K562 (cell line): ENCODE data around the gene KCNJ4. TPM values are rescaled to one million over a fixed set of nuclear protein-coding genes. Genes with fewer than 3 reads are reported as not detected.

Source experiments
- ATAC-seq: fragments of 200-7000 bp; cut with Tn5 transposase; 3 replicates; pipeline ENCODE4 v1.9.1; 2020; ENCODE audit warnings: moderate library complexity
- BruUV-seq: library from RNA; stranded (reverse); fragments of 400-500 nt; replicated peaks from 2 replicates; lab custom pipeline; 2021; lab: Mats Ljungman, UMichigan
- CTCF ChIA-PET: fragments of 300-600 bp; formaldehyde crosslinking; extraction: SDS; loops from one replicate; lab custom pipeline; 2021; ENCODE audit warnings: low intra/inter-chr PET ratio; lab: Yijun Ruan, JAX
- POLR2A ChIA-PET: fragments of 300-600, 350-650 bp; sonication (Branson Sonifier 250); formaldehyde crosslinking; extraction: SDS; loops from one replicate; lab custom pipeline; 2021; ENCODE audit warnings: antibody characterized with exemption, inconsistent platforms; lab: Yijun Ruan, JAX
- DNase-seq, 4 experiments: peaks; one replicate each; pipeline versions ENCODE4 v3.0.0 to v3.0.0-alpha.2; 2011 to 2018; ENCODE audit warnings: low spot score in 3 of 4, mixed read lengths in 3 of 4; ENCODE audit errors: extremely low read depth in 1 of 4
- FAIRE-seq: peaks from 2 replicates; lab custom pipeline; 2011; peaks lifted over from hg19 to GRCh38; lab: Jason Lieb, UNC
- H2AFZ ChIP-seq: 2 replicates; pipeline ENCODE4 v1.6.0; 2011; ENCODE audit warnings: low read depth, low read length, control low read depth, inconsistent platforms
- H3K27ac ChIP-seq: fragments of 200-600 bp; 3 replicates; pipeline ENCODE4 v1.8.0; 2011; ENCODE audit warnings: low read depth, mild to moderate bottlenecking, control low read depth, inconsistent platforms, low read length, moderate library complexity, mixed read lengths; ENCODE audit errors: extremely low read depth
- H3K27me3 ChIP-seq, 2 experiments: fragments of 300-600 bp in 1 of 2; 2 replicates in 1 of 2; 3 replicates in 1 of 2; pipeline versions ENCODE4 v1.6.0 to v1.8.0; 2011; ENCODE audit warnings: inconsistent platforms in 2 of 2, low read length in 2 of 2, mild to moderate bottlenecking in 1 of 2, mixed read lengths in 1 of 2, moderate library complexity in 1 of 2; ENCODE audit not compliant: control insufficient read depth in 2 of 2, insufficient read depth in 2 of 2
- H3K36me3 ChIP-seq: fragments of 300-600 bp; 3 replicates; pipeline ENCODE4 v1.8.0; 2011; ENCODE audit warnings: mild to moderate bottlenecking, low read length, inconsistent platforms; ENCODE audit not compliant: control insufficient read depth, insufficient read depth
- H3K4me1 ChIP-seq, 2 experiments: fragments of 200-600 bp in 1 of 2; replicated peaks in 1 of 2; 2 replicates in 1 of 2; 3 replicates in 1 of 2; pipeline versions ENCODE4 v1.5.1 to v1.8.0; 2011; ENCODE audit warnings: inconsistent platforms in 2 of 2, low read length in 2 of 2, mild to moderate bottlenecking in 1 of 2, mixed read lengths in 1 of 2, moderate library complexity in 1 of 2; ENCODE audit not compliant: control insufficient read depth in 2 of 2, insufficient read depth in 2 of 2
- H3K4me2 ChIP-seq: 2 replicates; pipeline ENCODE4 v1.6.1; 2011; ENCODE audit warnings: low read length, control low read depth, inconsistent platforms, mixed read lengths; ENCODE audit not compliant: insufficient read depth
- H3K4me3 ChIP-seq: fragments of 200-600 bp; sonication (generic), shearing (Covaris generic); 2 replicates; pipeline ENCODE4 v1.5.1; 2016; ENCODE audit warnings: control low read depth, inconsistent platforms
- H3K79me2 ChIP-seq: fragments of 200-600 bp; 3 replicates; pipeline ENCODE4 v1.8.0; 2011; ENCODE audit warnings: low read length, inconsistent platforms; ENCODE audit not compliant: control insufficient read depth, insufficient read depth
- H3K9ac ChIP-seq, 2 experiments: 2 replicates each; pipeline versions ENCODE4 v1.6.0 to v1.6.1; 2011; ENCODE audit warnings: low read depth in 2 of 2, low read length in 2 of 2, control low read depth in 1 of 2, inconsistent platforms in 1 of 2, mild to moderate bottlenecking in 1 of 2, mixed read lengths in 1 of 2; ENCODE audit not compliant: insufficient read depth in 1 of 2
- H3K9me1 ChIP-seq: one replicate; pipeline ENCODE4 v1.6.0; 2011; ENCODE audit warnings: inconsistent platforms, mild to moderate bottlenecking, low read length, moderate library complexity; ENCODE audit not compliant: control insufficient read depth, insufficient read depth
- H3K9me3 ChIP-seq: replicated peaks from 2 replicates; pipeline ENCODE4 v1.5.1; 2011; ENCODE audit warnings: low read depth, low read length, inconsistent platforms; ENCODE audit not compliant: control insufficient read depth, insufficient read depth
- H4K20me1 ChIP-seq: replicated peaks from 2 replicates; pipeline ENCODE4 v1.6.1; 2011; ENCODE audit warnings: low read length, inconsistent platforms, mixed read lengths; ENCODE audit not compliant: control insufficient read depth, insufficient read depth
- CBX5 ChIP-seq: IDR thresholded peaks from 2 replicates; pipeline ENCODE4 v1.6.1; 2014; ENCODE audit warnings: low read depth, borderline replicate concordance
- CREBBP ChIP-seq: IDR thresholded peaks from one replicate; pipeline ENCODE4 v1.6.1; 2012; ENCODE audit warnings: low read depth, mild to moderate bottlenecking, control low read depth, inconsistent platforms, low read length
- DPF2 ChIP-seq: fragments of 450-650 bp; IDR thresholded peaks from 2 replicates; pipeline ENCODE4 v1.6.1; 2016
- HDAC8 ChIP-seq: fragments of 450-650 bp; IDR thresholded peaks from 2 replicates; pipeline ENCODE4 v1.6.1; 2016; ENCODE audit warnings: mild to moderate bottlenecking, missing genetic modification characterization, moderate library complexity, missing compliant biosample characterization
- HNRNPLL ChIP-seq: fragments of 200-400 bp; formaldehyde crosslinking; IDR thresholded peaks from 2 replicates; pipeline ENCODE4 v1.6.1; 2017; ENCODE audit warnings: low read length, low read depth, mild to moderate bottlenecking; ENCODE audit not compliant: poor library complexity, severe bottlenecking
- ZNF696 ChIP-seq: fragments of 250-450 bp; sonication (Bioruptor Pico); conservative IDR thresholded peaks from 2 replicates; pipeline ENCODE4 v1.4.0; 2020; ENCODE audit warnings: mild to moderate bottlenecking, moderate library complexity
- WGBS: fragments of 100-300 bp; shearing (Covaris generic); methylation state at CpG from one replicate; pipeline ENCODE4 v1.1.6; 2016; ENCODE audit warnings: low coverage, mixed read lengths; ENCODE audit not compliant: insufficient coverage; ENCODE audit errors: missing lambda C conversion rate; 5-methylcytosine and 5-hydroxymethylcytosine counted together
- in situ Hi-C: fragments of 300-500 bp; cut with MboI; formaldehyde crosslinking; loops from 4 replicates; pipeline ENCODE4 v1.15.0; 2018; ENCODE audit warnings: inconsistent platforms, mixed read lengths
- intact Hi-C: fragments of 100-400 bp; cut with micrococcal nuclease; formaldehyde crosslinking; loops from 2 replicates; pipeline ENCODE4 v1.14.2; 2022
- polyA plus RNA-seq, 8 experiments: library from polyadenylated mRNA; depleted of rRNA in 4 of 8; stranded (reverse) in 5 of 8; unstranded in 3 of 8; fragments of >200 nt; fragmentation: Nextera tagmentation in 2 of 8; fragmentation: Illumina TruSeq in 1 of 8; extraction: Ambion mirVana in 2 of 8; extraction: Trizol in 1 of 8; gene quantifications; 2 replicates each; pipeline versions ENCODE4 v1.2.1 to v1.2.3, GENCODE V29; 2011 to 2014; ENCODE audit warnings: inconsistent platforms in 1 of 8, missing spikeins in 1 of 8
- total RNA-seq, 7 experiments: library from RNA; depleted of rRNA in 6 of 7; stranded (reverse); fragments of >200 nt in 6 of 7; fragmentation: Illumina TruSeq in 2 of 7; extraction: Trizol in 2 of 7; gene quantifications; 2 replicates each; pipeline versions ENCODE4 v1.2.1 to v1.2.3, GENCODE V29; 2011 to 2021; ENCODE audit warnings: low replicate concordance in 1 of 7
- TF ChIP-seq, protein P1 (sequence below): sonication (generic); formaldehyde crosslinking; IDR thresholded peaks from 2 replicates; pipeline ENCODE4 v1.8.0; 2022; ENCODE audit warnings: missing genetic modification reagents, mild to moderate bottlenecking, moderate library complexity, borderline replicate concordance
- TF ChIP-seq, protein P2 (sequence below): IDR thresholded peaks from 3 replicates; pipeline ENCODE4 v1.6.1; 2011; ENCODE audit warnings: borderline replicate concordance, mild to moderate bottlenecking, moderate library complexity; ENCODE audit not compliant: insufficient read length; ENCODE audit errors: extremely low read depth

Gene KCNJ4
- total and polyA plus RNA-seq, 9 of the 15 experiments (the other 6 are each of a cell fraction or from before 2014, with no cell fraction given) = 0.07 to 0.55 (median 0.09) TPM; not detected in 4

DNA sequence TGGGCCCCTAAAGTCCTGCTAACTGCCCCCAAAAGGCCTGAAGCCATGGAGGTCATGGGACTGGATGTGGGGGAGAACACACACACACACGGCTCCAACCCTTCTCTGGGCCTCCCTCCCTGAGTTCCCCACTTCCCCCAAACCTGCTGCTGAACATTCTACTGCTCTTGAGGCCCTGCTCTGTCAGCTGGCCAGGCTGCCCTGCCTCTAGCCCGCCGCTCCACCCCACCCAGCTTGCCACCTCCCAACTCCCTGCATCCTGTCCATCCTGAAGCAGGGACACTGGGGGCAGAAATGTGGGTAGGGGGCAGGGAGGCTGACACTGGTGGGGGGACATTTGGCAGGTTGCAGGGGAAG is 1.0 kb downstream of the KCNJ4 start:
- FAIRE-seq (no peak), DNase-seq (no peak), ATAC-seq (no peak)
- ChIA-PET CTCF (no interaction called here), POLR2A (interaction anchor here (0.6 kb wide), 1 partner anchor 970 kb away, joined by 3 read pairs; no protein-coding TSS in a partner anchor)
- H3K4me3 ChIP-seq = no peak overlapping the region
- H3K9me3 ChIP-seq = no peaks in the 10 kb centered on the region
- H3K4me1 ChIP-seq = peaks cover 0 to 35% of the 10 kb centered on the region in 2 experiments; a peak in 3 of 5 replicates
- no peak overlapping the region for H2AFZ ChIP-seq
- TF ChIP-seq, protein P1, sequence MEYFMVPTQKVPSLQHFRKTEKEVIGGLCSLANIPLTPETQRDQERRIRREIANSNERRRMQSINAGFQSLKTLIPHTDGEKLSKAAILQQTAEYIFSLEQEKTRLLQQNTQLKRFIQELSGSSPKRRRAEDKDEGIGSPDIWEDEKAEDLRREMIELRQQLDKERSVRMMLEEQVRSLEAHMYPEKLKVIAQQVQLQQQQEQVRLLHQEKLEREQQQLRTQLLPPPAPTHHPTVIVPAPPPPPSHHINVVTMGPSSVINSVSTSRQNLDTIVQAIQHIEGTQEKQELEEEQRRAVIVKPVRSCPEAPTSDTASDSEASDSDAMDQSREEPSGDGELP (CRISPR knock-in tag) = peak; percentile 29; the same call in 1 of the 2 replicates
- TF ChIP-seq HNRNPLL (no peak), ZNF696 (no peak), HDAC8 (tag) (no peak), CBX5 (no peak), DPF2 (no peak), CREBBP (no peak)
- TF ChIP-seq, protein P2, sequence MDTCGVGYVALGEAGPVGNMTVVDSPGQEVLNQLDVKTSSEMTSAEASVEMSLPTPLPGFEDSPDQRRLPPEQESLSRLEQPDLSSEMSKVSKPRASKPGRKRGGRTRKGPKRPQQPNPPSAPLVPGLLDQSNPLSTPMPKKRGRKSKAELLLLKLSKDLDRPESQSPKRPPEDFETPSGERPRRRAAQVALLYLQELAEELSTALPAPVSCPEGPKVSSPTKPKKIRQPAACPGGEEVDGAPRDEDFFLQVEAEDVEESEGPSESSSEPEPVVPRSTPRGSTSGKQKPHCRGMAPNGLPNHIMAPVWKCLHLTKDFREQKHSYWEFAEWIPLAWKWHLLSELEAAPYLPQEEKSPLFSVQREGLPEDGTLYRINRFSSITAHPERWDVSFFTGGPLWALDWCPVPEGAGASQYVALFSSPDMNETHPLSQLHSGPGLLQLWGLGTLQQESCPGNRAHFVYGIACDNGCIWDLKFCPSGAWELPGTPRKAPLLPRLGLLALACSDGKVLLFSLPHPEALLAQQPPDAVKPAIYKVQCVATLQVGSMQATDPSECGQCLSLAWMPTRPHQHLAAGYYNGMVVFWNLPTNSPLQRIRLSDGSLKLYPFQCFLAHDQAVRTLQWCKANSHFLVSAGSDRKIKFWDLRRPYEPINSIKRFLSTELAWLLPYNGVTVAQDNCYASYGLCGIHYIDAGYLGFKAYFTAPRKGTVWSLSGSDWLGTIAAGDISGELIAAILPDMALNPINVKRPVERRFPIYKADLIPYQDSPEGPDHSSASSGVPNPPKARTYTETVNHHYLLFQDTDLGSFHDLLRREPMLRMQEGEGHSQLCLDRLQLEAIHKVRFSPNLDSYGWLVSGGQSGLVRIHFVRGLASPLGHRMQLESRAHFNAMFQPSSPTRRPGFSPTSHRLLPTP = no peak
- H3K9ac ChIP-seq = no peak overlapping the region; a peak in 1 of 4 replicates
- no TSS peak for BruUV-seq
- no peak overlapping the region for H3K27ac ChIP-seq
- H3K79me2 ChIP-seq = no peaks in the 10 kb centered on the region
- H4K20me1 ChIP-seq = peaks cover 11% of the 10 kb centered on the region; the same call in 1 of the 2 replicates
- WGBS = 64% methylated on average over 2 of the region's 3 CpGs
- no peak overlapping the region for H3K4me2 ChIP-seq
- intact Hi-C loops = no loop called here
- in situ Hi-C loops = no loop called here
- no peaks in the 10 kb centered on the region for H3K9me1 ChIP-seq
- H3K27me3 ChIP-seq = no peaks in the 10 kb centered on the region; a peak in 1 of 5 replicates
- H3K36me3 ChIP-seq = no peaks in the 10 kb centered on the region
